MV-4-11 (cell line): Measurements from ENCODE around the gene IL6R.
"Not testable (repeated sequence)": the region's sequence is repeated elsewhere in the genome, so short reads cannot be mapped to it uniquely, and the experiment has no call there.

Experiments
- DNase-seq: peaks from one replicate; lab custom pipeline; 2025; lab: John Stamatoyannopoulos, UW

IL6R gene

GRCh38 chr1:154406886-154407197, 1.7 kb downstream of the IL6R start:
- DNase-seq, result no peak

GRCh38 chr1:154407198-154408091, 2.3 kb downstream of the IL6R start:
- DNase-seq, result peak; percentile 98

DNA sequence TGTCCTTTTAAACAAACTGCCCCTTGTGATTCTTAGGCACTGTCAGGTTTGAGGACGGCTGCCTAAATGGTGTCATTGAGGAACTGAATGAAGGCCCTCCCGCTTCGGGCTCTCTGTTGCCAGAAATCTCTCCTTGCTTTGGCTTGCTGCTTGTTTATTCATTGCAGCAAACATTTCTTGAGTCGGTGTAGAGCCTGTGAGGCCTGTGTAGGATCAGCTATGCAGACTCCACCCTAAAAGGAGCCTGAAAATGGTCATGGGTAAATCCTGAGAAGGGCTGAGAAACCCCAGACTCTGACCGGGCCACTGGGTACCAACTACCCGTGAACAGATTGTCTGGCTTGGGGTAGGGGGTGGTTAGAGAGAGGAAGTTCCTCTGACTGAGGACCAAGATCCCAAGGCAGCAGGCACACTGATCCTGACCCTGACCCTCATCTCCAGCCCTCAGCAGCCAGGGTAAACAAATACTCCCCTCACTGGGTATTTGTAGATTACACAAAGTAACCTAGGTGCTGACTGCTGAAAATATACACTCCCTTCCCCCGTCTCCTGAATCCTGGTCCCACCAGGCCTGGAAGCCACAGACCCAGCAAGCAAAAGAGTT, 3.1 kb downstream of the IL6R start:
- peak; percentile 4 for DNase-seq

DNA sequence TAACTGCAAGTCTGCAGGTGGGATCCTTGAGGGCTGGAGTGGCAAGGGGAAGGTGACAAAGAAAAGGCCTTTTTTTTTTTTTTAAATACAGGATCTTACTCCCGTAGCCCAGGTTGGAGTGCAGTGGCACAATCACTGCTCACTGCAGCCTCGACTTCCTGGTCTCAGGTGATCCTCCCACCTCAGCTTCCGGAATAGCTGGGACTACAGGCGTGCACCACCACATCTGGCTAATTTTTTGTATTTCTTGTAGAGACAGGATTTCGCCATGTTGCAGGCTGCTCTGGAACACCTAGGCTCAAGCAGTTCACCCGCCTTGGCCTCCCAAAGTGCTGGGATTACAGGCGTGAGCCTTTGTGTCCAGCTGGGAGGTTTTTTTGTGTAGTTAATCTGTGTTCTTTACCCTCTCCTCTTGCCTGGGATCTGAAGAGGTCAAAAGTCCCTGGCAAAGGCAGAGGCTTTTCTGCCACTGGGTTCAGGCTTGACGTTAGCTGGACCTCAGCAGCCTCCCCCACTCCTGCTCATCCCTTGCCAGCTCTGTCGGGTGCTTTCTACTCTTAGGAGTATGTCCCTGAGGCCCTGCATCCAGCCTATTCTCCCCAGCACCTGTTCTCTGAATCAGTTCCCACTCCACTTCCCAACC, 5.2 kb downstream of the IL6R start:
- no peak for DNase-seq

DNA sequence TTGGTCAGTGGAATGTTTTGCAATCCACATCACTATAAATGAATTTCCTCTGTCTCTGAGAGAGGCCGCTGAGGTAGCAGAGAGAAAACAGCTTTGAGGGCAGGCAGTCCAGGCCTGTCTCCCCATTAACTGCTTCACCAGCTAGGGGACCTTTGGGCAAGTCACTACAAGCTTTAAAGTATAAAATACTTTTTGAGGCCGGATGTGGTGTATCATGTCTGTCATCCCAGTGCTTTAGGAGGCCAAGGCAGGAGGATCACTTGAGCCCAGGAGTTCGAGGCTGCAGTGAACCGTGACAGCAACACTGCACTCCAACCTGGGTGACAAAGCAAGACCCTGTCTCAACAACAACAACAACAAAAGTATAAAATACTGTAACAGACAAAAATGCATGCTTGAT, 6.4 kb downstream of the IL6R start:
- DNase-seq, result peak; percentile 27

- DNase-seq, result no peak
Observed at GRCh38 chr1:154413177-154413783, 8.1 kb downstream of the IL6R start.

- DNase-seq, result no peak
Observed at GRCh38 chr1:154414606-154415005, 9.5 kb downstream of the IL6R start.

DNA sequence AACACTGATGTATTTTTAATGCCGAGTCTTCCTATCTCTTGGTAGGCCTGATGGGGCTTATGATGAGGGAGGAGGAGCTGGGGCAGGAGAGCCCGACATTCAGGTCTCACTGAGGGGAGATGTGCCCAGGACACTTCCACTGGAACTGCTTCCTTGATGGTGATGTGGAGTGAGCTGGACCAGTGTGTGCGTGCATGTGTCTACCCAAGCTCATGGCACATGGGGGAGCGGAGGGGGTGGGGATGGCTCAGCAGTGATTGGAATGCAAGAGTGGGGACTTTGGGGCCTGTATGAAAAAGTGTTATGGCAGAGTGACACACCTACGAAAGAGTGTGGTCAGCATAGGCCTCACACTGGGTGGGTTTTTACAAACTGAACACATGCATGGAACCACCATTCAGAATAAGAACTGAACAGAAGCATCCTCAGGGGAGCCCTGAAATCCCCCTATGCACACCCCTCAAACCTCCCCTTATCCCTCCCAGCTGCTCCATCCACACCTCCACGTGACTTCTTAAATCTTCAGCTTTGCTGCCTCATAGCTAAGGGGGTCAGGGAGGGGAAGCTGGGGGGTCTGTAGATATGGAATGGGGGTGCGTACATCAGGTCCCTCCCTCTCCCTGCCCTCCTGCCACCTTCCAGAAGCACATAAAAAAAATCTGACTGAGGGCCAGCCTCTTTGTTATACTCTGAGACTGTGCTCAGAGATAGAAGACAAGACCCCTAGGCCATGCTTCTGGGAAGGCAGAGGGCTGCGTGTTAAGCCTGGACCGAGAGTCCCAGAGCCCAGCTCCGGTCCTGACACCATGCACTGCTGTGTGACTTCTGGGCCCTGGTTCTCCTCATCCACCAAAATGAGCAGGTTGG, 11.6 kb downstream of the IL6R start:
- DNase-seq, result no peak

DNA sequence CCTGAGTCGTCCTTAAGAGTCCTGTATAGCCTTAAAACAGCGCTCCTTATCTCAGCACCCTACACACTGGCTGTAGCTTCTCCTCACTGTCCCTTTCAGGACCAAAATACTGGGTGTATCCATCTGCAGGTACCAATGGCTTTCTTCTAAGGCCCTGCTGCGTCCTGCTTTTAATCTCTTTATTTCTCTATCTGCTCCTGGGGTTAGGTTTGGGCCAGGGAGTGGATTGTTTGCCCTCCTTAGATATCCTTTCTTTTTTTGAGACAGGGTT, 12.1 kb downstream of the IL6R start:
- DNase-seq, result no peak

DNA sequence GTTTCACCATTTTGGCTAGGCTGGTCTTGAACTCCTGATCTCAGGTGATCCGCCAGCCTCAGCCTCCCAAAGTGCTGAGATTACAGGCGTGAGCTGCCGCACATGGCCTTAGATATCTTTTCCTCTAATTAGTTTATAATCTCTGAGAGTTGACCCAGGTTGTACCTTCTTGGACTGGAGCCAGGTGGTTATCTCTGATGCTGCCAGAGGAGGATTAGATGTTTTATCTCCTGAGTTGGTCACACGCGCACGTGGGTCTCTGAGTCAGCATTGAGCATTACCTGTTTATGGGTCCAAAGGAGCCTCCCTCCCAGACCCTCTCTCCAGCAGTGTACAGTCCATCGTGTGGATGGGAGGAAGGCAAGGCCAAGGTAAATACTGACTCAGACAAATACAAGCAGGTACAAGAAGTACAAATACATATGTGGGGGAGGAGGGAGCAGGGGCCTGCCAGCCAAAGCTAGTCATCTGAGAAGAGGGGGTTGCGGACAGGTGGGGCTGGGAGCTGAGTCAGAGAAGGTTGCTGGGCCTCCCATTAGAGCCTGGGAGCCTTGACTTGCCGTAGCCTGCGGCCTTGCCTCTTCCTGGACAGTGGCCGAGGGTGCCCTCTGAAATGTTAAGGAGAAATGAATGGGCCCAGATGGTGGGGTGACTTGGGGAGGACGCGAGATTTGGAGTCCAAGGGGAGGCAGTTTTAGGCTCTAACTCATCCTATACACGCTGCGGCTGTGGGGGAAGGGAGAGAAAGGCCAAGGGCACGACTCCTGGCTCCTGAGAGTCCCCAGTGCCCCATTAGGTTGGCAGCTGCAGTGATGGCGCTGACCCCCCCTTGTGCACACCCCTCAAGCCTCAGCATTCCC, 13.1 kb downstream of the IL6R start:
- no peak for DNase-seq

DNA sequence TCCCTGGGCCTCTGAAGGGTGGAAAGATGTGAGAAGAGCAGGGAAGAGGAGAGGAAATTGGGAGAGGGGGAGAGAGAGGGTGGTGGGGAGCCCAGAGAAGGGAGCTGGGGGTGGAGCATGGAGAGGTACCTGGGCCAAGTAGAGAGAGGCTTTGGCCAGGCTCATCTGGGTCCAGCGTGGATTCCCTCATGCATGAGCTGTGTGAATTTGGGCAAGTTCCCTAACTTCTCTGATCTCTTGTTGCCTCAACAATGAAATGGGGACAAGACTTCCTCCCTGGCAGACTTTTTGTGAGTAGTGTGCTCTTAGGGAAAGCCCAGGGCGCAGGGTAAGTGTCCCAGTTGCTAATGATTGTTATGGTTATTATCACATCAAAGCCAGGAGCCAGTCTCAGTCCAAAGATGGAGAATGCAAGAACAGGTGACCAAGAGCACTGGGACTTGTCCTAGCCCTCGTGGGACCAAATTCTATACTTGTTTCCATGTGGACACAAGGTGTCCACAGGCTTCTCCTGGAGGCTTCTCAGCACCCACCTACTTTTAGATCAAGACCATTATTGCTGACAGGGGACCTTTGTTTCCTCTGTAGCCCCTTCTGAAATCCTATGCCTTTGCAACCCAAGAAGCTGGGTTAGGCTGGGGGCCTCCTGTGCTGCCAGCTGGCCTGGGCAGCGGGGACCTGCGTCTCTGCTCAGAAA, 13.9 kb downstream of the IL6R start:
- no peak for DNase-seq

DNA sequence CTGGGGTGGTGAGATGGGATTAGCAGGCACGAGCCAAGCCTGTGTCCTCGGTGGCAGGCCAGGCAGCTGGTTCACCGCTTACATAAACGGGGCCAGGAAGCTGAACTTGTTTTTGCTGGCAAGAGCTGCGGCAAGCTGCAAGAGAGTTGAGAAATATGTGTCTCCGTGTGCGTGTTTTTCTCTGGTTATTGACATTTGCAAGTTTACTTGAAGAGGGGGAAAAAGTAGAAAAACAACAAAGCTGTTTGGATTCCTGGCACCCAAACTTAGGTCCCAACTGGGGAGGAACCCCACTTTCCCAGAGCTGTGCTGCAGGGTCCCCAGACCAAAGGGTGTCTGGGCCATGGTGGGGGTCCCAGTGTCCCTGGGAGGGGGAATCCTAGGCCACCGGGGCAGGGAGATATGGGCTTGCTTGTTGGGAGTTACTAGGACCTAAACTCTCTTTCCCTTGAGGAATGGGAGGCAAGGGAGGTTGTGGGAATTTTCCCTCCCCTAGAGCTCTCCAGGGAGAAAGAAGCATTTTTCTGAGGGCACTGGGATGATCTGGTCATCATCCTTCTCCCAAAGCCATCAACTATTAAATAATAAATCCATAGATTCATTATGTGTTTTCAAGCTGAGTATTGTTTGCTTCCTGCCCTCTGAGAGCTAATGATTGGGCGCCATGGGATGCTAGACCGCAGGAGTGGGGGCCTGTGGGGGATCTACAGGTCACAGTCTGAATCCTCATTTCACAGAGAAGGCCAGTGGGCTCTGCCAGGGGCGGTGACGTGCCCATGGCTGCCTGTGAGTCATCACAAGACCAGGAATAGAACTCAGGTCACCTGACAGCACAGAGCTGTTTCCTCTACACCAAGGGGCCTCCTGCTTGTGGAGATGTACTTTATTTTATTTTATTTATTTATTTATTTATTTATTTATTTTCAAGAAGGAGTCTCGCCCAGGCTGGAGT, 14.8 kb downstream of the IL6R start:
- peak; percentile 75 for DNase-seq

DNA sequence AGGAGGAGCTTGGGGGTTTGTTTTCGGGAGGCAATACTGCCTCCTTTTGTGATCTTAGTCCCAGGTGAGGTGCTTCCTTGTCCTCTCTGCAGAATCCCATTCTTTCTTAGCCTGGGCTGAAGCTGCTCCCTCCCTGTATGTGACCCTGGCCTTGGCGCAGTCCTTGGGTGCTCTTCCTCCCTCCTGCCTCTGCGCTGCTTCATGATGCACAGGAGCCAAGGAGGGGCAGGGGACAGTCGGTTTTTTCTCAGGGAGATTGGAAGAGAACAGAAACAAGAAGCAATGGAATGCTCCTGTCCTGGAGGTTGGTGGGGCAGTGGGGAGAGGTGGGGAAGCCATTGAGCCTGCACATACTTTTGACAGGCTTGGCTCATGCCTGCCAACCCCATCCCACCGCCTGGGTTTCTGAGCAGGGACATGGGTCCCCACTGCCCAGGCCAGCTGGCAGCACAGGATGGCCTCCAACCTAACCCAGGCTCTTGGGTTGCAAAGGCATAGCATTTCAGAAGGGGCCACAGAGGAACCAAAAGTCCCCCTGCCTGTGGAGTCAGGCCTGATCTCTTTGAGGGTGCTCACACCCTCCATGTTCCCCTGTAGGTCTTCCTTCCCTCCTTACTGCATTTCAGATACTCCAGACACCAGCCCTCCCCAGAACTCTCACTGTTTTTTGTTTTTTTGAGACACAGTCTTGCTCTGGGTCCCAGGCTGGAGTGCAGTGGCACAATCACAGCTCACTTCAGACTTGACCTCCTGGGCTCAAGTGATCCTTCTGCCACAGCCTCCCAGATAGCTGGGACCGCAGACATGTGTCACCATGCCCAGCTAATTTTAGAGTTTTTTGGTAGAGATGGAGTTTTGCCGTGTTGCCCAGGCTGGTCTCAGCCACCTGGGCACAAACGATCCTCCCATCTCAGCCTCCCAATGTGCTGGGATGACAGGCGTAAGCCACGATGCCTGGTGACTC, 16.1 kb downstream of the IL6R start:
- no peak for DNase-seq

GRCh38 chr1:154422049-154422448, 16.9 kb downstream of the IL6R start:
- DNase-seq, result not testable (repeated sequence)

DNA sequence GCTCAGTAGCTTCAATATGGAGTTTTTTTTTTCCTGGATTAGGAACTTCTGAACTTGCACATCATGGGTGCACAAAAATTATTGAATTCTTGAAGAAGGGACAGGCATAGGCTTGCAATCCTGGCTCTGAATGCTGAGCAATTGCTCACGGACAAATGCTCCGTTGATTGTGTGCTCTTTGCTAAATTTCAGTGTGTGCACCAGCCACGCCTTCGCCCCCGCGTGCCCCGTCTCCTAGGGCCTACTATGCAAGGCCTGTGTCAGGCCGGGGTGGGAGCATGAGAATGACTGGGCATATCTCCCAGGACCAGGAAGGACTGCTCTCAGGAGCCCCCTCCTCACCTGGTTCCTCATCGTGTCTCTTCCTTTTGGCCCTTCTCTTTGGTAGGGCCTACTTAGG, 17.4 kb downstream of the IL6R start:
- DNase-seq, result no peak

DNA sequence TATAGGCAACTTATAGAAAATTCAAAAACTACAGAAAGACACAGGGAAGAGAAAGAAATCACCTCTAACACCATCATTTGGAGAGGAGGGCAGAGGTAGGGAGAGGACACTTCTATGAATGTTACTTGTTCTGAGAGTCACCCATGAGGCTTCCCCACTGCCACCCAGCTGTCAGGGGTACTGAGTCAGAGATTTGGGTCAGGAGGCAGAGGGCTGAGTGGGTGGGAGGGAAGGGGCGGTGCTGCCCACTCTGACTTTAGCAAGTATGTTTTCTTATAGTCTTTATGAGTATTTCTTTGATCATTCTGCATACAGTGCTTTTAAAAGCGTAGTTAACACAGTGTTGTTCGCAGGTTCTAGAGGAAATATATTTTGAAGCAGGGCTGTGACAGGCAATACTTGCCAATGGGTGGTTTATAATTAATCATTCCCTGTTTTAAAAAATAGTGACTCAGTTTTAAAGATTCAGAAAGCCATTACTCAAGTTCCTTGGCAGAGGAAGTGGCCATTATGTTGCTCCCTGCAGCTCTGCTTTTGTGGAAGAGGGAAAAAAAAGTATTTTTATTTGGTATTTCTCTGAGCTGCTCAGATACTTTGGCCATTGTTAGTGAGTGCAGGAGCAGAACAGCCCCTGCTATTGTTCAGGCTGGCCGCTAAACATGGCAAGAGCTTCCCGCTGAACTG, 18.3 kb downstream of the IL6R start:
- DNase-seq, result no peak

DNA sequence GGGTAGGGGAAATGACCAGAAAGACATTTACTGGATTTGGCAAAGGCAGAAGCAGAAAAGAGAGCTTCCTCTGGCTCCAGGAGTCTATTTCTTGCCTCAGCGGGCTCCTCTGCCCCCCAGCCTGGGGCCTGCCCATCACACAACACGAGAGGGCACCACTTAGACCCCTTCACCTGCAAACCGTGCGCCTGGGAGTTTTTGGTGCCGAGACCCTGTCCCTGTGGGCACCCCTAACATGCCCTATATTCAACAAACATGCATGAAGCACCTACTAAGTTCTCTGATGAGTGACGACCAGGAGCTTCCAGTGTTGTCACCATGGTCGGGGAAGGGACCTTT, 18.8 kb downstream of the IL6R start:
- DNase-seq, result no peak

GRCh38 chr1:154425172-154425571, 20.0 kb downstream of the IL6R start:
- DNase-seq, result no peak
